Activated CD4-positive, alpha-beta T cell treated with anti-CD3 and anti-CD28 coated beads, Interleukin-2, amount 10 ng/mL, durations not matched to agents 24 days and 14 days (primary cell): Measurements from ENCODE around the gene SMS. TPM values are rescaled to one million over a fixed set of nuclear protein-coding genes. Genes with fewer than 3 reads are reported as not detected.

Experiments used
- DNase-seq: peaks from one replicate; pipeline ENCODE4 v3.0.0; 2022
- H3K27ac Mint-ChIP-seq: one replicate; pipeline ENCODE4 v1.8.0; 2022; ENCODE audit warnings: mild to moderate bottlenecking, mixed read lengths
- H3K27me3 Mint-ChIP-seq: one replicate; pipeline ENCODE4 v1.8.0; 2022; ENCODE audit warnings: mixed read lengths
- H3K36me3 Mint-ChIP-seq: one replicate; pipeline ENCODE4 v1.8.0; 2022; ENCODE audit warnings: low read depth, mild to moderate bottlenecking, mixed read lengths
- H3K4me1 Mint-ChIP-seq: one replicate; pipeline ENCODE4 v1.8.0; 2021; ENCODE audit warnings: mixed read lengths
- H3K4me3 Mint-ChIP-seq: one replicate; pipeline ENCODE4 v1.8.0; 2022; ENCODE audit warnings: mild to moderate bottlenecking, moderate library complexity, mixed read lengths
- H3K9me3 Mint-ChIP-seq: one replicate; pipeline ENCODE4 v1.8.0; 2021; ENCODE audit warnings: mixed read lengths
- intact Hi-C: fragments of 100-400 bp; cut with micrococcal nuclease; formaldehyde crosslinking; loops from one replicate; pipeline ENCODE4 v1.15.1; 2023
- total RNA-seq: library from RNA; stranded (reverse); gene quantifications from 2 replicates; pipeline ENCODE4 v1.2.3, GENCODE V29; 2022

The SMS gene
- total RNA-seq, 1 donor from 2014 or later = 161 TPM

DNA sequence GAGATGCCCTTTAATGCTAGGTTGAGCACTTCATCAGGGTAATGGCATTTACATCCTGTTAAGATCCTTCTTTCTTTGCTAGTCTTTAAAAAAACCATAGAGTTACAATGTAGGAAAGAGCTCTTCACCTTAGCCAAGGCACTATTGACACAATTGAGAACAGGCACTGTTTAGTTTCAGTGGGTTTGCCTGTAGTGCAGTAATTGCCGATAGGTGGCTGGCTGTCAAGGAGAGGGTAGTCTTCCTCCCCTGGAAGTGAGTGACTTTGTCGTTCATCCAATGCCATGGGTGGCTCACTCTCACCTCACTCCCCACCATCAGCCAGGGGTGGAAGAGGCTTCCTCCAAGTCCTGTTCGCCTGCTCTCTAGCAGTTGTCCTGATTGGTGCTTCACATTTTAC is 34.7 kb downstream of the SMS start:
- Mint-ChIP-seq H3K36me3 (peaks cover 52% of the 10 kb centered on the region), H3K27ac (peak overlapping the region; percentile 53)
- intact Hi-C loops = loop anchor here (10.0 kb wide), 1 partner anchor 1450 kb away; no protein-coding TSS in a partner anchor

DNA sequence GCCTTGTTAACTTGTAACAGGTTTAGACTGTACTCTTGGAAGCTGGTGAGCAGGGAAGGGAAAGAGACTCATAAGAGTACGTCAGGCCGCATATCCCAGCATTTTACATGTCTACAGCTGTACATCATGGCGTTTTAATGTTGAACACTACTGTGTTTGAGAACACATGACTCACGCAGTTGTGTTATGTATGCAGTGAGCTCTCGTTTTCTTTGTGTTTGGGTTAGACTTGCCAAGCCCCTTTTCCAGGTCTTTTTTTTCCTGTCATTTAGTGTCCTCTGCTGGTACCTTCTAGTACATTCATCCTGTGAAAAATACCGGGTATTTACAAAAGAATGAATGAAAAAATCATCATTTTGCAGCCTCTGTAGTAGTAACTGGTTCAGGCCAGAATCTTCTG is 35.3 kb downstream of the SMS start:
- no peak for DNase-seq
- Mint-ChIP-seq H3K36me3 (peaks cover 51% of the 10 kb centered on the region), H3K27me3 (no peaks in the 10 kb centered on the region), H3K4me3 (no peak overlapping the region), H3K27ac (peak overlapping the region; percentile 12), H3K9me3 (no peaks in the 10 kb centered on the region), H3K4me1 (peaks cover 27% of the 10 kb centered on the region)
- intact Hi-C loops = loop anchor here (10.0 kb wide), 1 partner anchor 1451 kb away; no protein-coding TSS in a partner anchor

More for the DNA sequence above, 34.7 kb downstream of the SMS start:
- Mint-ChIP-seq H3K4me1 (peaks cover 28% of the 10 kb centered on the region), H3K9me3 (no peaks in the 10 kb centered on the region), H3K27me3 (no peaks in the 10 kb centered on the region), H3K4me3 (no peak overlapping the region)
- no peak for DNase-seq

DNA sequence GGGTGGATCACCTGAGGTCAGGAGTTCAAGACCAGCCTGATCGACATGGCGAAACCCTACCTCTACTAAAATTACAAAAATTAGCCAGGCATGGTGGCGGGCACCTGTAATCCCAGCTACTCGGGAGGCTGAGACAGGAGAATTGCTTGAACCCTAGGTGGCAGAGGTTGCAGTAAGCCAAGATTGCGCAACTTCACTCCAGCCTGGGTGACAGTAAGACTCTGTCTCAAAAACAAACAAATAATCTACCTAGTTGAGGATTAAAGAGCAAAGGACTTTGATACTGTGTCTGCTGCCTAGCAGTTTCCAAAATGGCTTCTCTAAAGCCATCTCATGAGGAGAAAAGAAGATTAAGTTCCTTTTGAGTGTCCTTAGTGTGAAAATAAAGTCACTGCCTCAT is 37.8 kb downstream of the SMS start:
- no peak overlapping the region for H3K27ac Mint-ChIP-seq
- no peaks in the 10 kb centered on the region for H3K27me3 Mint-ChIP-seq
- no peak for DNase-seq
- no peaks in the 10 kb centered on the region for H3K9me3 Mint-ChIP-seq
- peaks cover 44% of the 10 kb centered on the region for H3K36me3 Mint-ChIP-seq
- intact Hi-C loops = loop anchor here (10.0 kb wide), 1 partner anchor 1454 kb away; no protein-coding TSS in a partner anchor
- H3K4me1 Mint-ChIP-seq = peaks cover 12% of the 10 kb centered on the region
- H3K4me3 Mint-ChIP-seq = no peak overlapping the region

DNA sequence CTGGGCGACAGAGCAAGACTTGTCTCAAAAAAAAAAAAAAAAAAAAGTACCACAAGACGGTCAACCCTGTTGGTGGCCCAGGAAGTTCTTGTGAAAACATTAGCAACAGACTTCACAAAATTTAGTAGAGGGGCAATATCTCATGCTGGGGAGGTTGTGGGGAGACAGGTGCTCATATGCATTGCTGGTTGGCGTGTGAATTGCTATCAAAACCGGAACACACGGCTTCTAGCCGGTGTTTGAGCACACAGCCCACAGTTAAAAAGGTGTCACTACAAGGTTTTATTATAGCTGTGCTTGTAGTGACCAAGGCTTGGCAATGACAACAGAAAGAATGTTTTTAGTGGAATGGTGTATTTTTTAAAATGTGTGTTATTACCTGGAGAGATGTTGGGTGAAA is 41.8 kb downstream of the SMS start:
- Mint-ChIP-seq H3K4me3 (no peak overlapping the region), H3K4me1 (peaks cover 3% of the 10 kb centered on the region), H3K36me3 (peaks cover 30% of the 10 kb centered on the region), H3K27me3 (no peaks in the 10 kb centered on the region), H3K27ac (peak overlapping the region; percentile 53), H3K9me3 (no peaks in the 10 kb centered on the region)
- DNase-seq = no peak
- intact Hi-C loops = no loop called here

DNA sequence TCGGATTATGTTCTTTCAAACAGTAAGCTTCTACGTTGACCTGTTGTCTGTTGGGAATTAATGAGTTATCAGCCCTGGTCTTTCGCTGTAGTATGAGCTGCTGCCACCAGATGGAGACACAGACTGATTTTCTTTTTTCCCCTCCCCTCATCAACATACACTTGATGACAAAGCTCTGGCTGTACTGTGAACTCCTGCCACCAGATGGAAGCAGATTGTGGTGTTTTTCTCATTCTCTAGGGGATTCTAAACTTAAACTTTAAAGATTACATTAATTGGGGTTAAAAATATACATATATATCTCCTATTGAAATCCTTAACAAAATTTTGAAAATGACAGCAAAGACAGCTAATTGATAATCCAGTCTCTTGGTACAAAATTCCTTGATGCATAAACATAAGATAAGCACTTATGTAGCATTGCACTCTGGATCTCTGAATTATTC is 44.8 kb downstream of the SMS start:
- Mint-ChIP-seq H3K9me3 (no peaks in the 10 kb centered on the region), H3K4me3 (no peak overlapping the region), H3K27ac (peak overlapping the region; percentile 61), H3K27me3 (no peaks in the 10 kb centered on the region), H3K4me1 (peaks cover 14% of the 10 kb centered on the region), H3K36me3 (peaks cover 29% of the 10 kb centered on the region)
- peak; percentile 89 for DNase-seq
- intact Hi-C loops = loop anchor here (1.0 to 5.0 kb wide), 4 partner anchors 151 to 1332 kb away; no protein-coding TSS in a partner anchor

DNA sequence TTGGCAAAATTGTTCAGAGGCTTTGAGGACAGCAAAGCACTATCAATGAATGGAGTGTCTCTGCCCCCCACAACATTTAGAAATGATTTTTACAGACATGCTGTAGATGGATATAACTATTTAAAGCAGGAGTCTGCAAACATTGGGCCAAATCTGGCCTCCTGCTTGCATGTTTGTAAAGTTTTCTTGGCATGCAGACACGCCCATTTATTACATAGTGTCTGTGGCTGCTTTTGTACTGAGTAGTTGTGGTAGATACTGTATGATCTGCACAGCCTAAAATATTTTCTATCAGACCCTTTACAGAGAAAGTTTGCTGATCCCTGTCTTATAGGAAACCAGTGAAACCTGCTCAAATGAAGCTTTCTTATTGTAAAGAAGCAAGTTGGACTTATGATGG is 46.1 kb downstream of the SMS start:
- Mint-ChIP-seq H3K4me1 (peaks cover 19% of the 10 kb centered on the region), H3K36me3 (peaks cover 36% of the 10 kb centered on the region), H3K9me3 (no peaks in the 10 kb centered on the region), H3K4me3 (no peak overlapping the region), H3K27ac (peak overlapping the region; percentile 29), H3K27me3 (no peaks in the 10 kb centered on the region)
- no peak for DNase-seq
- intact Hi-C loops = loop anchor here (5.0 kb wide), 1 partner anchor 1331 kb away; no protein-coding TSS in a partner anchor

DNA sequence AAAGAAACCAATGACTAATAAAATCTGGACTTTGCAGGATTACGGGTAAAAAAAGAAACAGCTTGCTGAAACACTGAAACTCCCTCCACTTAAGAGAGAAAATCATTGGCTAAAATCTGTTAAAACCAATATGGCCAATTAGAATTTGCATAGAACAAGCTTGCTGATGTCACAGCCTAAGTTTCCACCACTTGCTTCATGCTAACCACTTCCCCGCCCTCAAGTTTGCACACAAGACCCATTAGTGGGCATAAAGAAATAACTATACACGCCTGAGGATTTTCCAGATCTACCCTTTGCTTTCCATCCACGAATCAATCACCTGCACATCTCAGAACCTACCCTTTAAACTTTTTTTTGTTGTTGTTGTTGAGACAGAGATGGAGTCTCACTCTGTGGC is 48.9 kb downstream of the SMS start:
- intact Hi-C loops = loop anchor here (1.0 to 5.0 kb wide), 4 partner anchors 38 to 1328 kb away; no protein-coding TSS in a partner anchor
- Mint-ChIP-seq H3K27ac (peak overlapping the region; percentile 87), H3K9me3 (no peaks in the 10 kb centered on the region), H3K27me3 (no peaks in the 10 kb centered on the region), H3K36me3 (peaks cover 47% of the 10 kb centered on the region), H3K4me3 (no peak overlapping the region), H3K4me1 (peaks cover 22% of the 10 kb centered on the region)
- peak; percentile 54 for DNase-seq

DNA sequence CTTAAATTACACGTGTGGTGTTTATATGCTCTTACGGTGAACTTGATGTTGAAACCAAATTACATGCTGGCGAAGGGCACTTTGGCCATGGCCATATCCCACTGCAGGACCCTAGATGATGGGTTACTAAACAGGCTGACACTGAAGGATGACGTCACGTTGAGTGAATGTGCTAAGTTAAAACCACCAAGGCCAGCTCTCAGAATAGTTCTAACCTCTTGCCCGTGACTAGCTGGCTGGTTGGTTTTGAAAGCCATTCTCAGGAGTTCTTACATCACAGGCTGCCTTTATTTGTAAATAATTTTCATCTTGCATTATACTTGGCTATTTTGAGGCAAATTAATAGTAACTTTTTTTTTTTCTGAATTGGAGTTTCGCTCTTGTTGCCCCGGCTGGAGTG is 50.3 kb downstream of the SMS start:
- Mint-ChIP-seq H3K4me3 (no peak overlapping the region), H3K36me3 (peaks cover 51% of the 10 kb centered on the region), H3K27me3 (no peaks in the 10 kb centered on the region), H3K9me3 (no peaks in the 10 kb centered on the region), H3K27ac (peak overlapping the region; percentile 73), H3K4me1 (peaks cover 21% of the 10 kb centered on the region)
- no peak for DNase-seq
- intact Hi-C loops = no loop called here

DNA sequence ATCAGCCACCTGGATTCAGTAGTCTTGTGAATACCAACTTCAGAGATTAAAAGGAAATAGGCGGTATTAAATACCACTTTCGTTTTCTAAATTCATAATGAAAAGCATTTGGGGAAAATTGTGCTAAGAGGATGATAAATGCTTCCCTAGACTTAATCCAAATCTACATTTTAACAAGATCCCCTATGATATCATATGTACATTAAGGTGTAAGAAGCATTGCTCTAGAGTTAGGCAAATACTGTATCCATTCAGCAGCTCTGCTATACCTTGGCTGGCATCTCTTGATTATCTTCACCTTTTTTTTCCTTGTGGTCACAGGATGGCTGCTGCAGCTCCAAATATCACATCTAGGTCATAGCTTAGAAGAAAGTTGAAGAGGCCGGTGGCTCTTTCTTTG is 51.0 kb downstream of the SMS start:
- Mint-ChIP-seq H3K4me1 (peaks cover 25% of the 10 kb centered on the region), H3K36me3 (peaks cover 55% of the 10 kb centered on the region), H3K9me3 (no peaks in the 10 kb centered on the region), H3K27ac (peak overlapping the region; percentile 83), H3K4me3 (no peak overlapping the region), H3K27me3 (no peaks in the 10 kb centered on the region)
- DNase-seq = no peak
- intact Hi-C loops = no loop called here

DNA sequence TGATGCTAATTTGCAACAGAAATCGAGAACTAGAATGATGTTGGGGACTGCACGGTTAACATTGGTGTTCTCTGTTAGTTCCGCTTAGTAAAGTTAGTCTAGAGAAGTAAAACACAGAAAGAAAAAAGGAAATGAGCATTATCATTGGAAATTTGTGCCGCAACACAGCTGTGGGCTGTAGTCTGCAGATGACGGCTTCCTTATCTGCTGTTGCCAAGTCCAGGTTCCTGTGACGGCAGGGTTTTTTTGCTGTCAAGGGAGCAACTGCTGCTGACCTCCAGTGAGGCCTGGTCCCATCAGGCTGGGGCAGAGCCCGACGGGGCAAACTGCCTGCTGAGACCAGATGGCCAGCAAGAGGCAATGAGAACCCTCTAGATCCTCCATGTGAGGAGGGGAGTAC is 52.8 kb downstream of the SMS start:
- H3K4me3 Mint-ChIP-seq = no peak overlapping the region
- intact Hi-C loops = no loop called here
- no peaks in the 10 kb centered on the region for H3K27me3 Mint-ChIP-seq
- DNase-seq = no peak
- no peaks in the 10 kb centered on the region for H3K9me3 Mint-ChIP-seq
- H3K4me1 Mint-ChIP-seq = peaks cover 32% of the 10 kb centered on the region
- peaks cover 60% of the 10 kb centered on the region for H3K36me3 Mint-ChIP-seq
- no peak overlapping the region for H3K27ac Mint-ChIP-seq

DNA sequence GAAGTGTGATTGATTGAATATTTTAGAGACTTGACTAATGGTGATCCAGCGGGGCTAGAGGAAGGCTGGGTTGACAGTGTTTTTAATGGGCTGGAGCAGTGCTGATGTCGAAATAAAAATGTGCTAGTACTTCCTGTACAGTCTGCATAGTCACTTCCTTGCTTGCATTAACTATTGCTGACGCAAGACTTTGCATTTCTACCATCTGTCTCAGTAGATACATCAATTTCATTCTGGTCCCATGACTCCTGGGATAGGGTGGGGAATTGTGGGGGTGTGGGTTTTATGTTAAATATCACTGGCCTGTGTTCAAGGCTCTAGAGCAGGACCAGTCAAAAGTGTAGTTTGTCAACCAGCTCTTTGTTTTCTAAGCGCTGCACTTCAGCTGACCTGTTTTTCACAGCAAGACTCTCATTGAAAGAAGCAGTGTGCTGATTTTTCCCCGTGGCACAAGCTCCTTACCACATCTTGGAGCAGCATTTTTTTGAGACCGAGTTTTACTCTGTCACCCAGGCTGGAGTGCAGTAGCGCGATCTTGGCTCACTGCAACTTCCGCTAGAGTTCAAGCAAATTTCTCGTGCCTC is 56.5 kb downstream of the SMS start:
- DNase-seq = no peak
- intact Hi-C loops = no loop called here
- no peaks in the 10 kb centered on the region for H3K9me3 Mint-ChIP-seq
- peaks cover 47% of the 10 kb centered on the region for H3K36me3 Mint-ChIP-seq
- H3K27ac Mint-ChIP-seq = peak overlapping the region; percentile 75
- H3K27me3 Mint-ChIP-seq = no peaks in the 10 kb centered on the region
- H3K4me1 Mint-ChIP-seq = peaks cover 13% of the 10 kb centered on the region
- no peak overlapping the region for H3K4me3 Mint-ChIP-seq

DNA sequence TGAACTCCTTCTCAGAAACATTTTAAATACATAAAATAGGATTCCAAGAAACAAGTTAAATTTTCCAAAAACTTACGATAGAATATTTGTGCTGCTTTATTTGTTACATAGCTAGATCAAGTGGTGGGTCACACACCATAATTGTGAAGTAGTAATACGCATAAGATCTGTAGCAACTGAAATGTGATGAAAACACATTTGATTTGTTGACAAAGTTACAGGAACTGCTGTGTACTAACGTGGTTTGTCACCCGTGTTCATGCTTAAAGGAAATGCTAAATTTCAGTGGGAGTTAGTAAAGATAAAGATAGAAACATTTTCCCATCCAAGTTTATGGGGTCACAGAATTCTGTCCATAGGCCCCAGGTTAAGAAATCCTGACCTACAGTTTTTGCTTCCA is 57.5 kb downstream of the SMS start:
- Mint-ChIP-seq H3K9me3 (no peaks in the 10 kb centered on the region), H3K4me3 (no peak overlapping the region), H3K4me1 (peaks cover 13% of the 10 kb centered on the region), H3K36me3 (peaks cover 50% of the 10 kb centered on the region), H3K27me3 (no peaks in the 10 kb centered on the region), H3K27ac (peak overlapping the region; percentile 45)
- intact Hi-C loops = no loop called here
- no peak for DNase-seq

DNA sequence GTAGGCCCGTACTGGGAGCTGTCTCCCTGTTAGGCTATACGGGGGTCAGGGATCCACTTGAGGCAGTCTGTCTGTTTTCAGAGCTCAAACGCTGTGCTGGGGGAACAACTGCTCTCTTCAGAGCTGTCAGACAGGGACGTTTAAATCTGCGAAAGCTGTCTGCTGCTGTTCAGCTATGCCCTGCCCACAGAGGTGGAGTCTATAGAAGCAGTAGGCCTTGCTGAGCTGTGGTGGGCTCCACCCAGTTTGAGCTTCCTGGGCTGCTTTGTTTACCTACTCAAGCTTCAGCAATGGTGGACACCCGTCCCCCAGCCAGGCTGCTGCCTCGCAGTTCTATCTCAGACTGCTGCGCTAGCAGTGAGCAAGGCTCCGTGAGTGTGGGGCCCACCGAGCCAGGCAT is 64.4 kb downstream of the SMS start:
- H3K27me3 Mint-ChIP-seq = no peaks in the 10 kb centered on the region
- DNase-seq = no peak
- peaks cover 1% of the 10 kb centered on the region for H3K4me1 Mint-ChIP-seq
- intact Hi-C loops = no loop called here
- H3K36me3 Mint-ChIP-seq = peaks cover 43% of the 10 kb centered on the region
- H3K27ac Mint-ChIP-seq = no peak overlapping the region
- no peak overlapping the region for H3K4me3 Mint-ChIP-seq
- no peaks in the 10 kb centered on the region for H3K9me3 Mint-ChIP-seq

DNA sequence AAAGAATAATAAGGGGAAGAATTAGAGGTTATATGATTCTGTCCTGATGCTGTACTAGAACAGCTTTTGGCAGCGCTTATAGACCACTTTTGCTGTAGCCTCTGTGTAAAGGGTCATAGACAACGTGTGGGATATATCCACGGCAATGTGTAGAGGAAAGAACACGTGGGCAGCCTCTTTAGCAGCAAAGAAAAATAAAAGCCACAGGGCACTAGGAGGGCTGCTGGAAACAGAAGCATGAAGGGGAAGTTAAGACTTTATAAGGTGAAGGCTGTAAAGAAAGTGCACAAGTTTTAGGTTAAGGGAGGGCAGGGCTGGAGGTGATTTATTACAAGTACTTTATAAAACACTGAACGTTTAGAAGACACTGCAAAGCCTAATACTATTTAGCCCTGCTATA is 71.5 kb downstream of the SMS start:
- no peaks in the 10 kb centered on the region for H3K27me3 Mint-ChIP-seq
- intact Hi-C loops = no loop called here
- peak overlapping the region; percentile 20 for H3K27ac Mint-ChIP-seq
- DNase-seq = no peak
- H3K9me3 Mint-ChIP-seq = no peaks in the 10 kb centered on the region
- no peak overlapping the region for H3K4me3 Mint-ChIP-seq
- peaks cover 7% of the 10 kb centered on the region for H3K36me3 Mint-ChIP-seq
- peaks cover 4% of the 10 kb centered on the region for H3K4me1 Mint-ChIP-seq

DNA sequence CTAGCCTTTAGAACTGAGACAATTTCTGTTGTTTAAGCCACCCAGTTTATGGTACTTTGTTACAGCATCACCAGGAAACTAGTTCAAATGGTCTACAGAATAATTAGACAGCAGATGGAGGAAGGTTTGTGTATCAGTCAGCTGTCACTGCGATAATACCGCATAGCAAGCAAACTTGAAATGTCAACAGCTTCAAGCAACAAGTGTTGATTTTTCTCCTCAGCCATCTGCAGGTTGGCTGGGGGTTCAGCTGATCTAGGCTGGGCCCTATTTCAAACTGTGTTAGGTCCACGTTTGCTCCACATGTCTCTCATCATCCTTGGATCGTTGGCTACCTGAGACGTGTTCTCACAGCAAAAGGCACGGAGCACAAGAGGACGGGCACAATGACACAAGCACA is 72.4 kb downstream of the SMS start:
- no peak overlapping the region for H3K4me3 Mint-ChIP-seq
- H3K27me3 Mint-ChIP-seq = no peaks in the 10 kb centered on the region
- peaks cover 4% of the 10 kb centered on the region for H3K4me1 Mint-ChIP-seq
- H3K9me3 Mint-ChIP-seq = no peaks in the 10 kb centered on the region
- intact Hi-C loops = no loop called here
- peaks cover 5% of the 10 kb centered on the region for H3K36me3 Mint-ChIP-seq
- DNase-seq = no peak
- no peak overlapping the region for H3K27ac Mint-ChIP-seq
